ENCODE data around the gene SSUH2.

The SSUH2 gene

DNA sequence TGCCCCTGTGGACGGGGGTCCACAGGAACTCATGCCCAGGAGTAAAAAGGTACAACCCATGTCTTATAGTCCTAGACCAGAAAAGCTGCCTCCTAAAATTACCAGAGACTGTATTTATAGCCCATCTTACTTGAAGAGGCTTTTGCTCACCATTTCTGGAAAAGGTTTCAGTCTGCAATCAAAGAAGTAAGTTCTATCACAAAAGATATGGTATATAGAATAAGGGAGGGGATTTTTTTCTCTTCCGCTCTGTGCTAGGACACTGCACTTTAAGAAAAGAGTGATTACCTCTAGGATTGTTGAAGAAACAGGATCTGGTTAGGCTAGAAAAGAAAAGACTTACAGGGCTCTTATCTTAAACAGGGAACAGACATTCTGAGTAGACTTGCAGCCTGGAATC is 2.6 kb downstream of the SSUH2 start:
- in situ Hi-C loops (cut with HindIII; ENCODE audit: low sequenced_read_pairs) = no loop called here
- no peak overlapping the region for H3K4me3 ChIP-seq (ENCODE audit: low read depth, low read length)
- TF ChIP-seq, protein P1, sequence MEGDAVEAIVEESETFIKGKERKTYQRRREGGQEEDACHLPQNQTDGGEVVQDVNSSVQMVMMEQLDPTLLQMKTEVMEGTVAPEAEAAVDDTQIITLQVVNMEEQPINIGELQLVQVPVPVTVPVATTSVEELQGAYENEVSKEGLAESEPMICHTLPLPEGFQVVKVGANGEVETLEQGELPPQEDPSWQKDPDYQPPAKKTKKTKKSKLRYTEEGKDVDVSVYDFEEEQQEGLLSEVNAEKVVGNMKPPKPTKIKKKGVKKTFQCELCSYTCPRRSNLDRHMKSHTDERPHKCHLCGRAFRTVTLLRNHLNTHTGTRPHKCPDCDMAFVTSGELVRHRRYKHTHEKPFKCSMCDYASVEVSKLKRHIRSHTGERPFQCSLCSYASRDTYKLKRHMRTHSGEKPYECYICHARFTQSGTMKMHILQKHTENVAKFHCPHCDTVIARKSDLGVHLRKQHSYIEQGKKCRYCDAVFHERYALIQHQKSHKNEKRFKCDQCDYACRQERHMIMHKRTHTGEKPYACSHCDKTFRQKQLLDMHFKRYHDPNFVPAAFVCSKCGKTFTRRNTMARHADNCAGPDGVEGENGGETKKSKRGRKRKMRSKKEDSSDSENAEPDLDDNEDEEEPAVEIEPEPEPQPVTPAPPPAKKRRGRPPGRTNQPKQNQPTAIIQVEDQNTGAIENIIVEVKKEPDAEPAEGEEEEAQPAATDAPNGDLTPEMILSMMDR (IDR thresholded peaks at IDR 0.05; ENCODE audit: low read depth, low read length) = no peak
- DNase-seq (ENCODE audit: low read depth, low spot score) = no peak

DNA sequence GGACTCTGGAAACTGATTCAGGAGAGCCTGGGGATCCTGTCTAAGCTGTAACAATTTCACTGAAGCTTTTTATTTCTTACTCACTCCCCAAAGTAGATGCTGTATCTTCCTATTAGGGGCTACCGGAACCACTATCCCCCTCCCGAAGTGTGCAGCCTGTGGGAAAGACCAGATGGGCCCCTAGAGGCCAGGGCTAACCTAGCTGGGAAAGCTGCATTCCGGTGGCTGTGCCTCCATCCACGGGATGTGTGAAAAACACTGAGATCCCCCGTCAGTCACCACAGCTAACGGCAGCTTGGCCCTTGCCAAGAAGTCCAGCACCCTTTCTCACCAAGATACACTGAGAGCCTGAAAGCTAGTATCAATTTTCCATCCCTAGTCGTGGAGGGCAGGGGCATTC is 3.1 kb downstream of the SSUH2 start:
- in situ Hi-C loops (cut with HindIII; ENCODE audit: low sequenced_read_pairs) = no loop called here
- no peak overlapping the region for H3K4me3 ChIP-seq (ENCODE audit: low read depth, low read length)
- TF ChIP-seq, protein P1 (IDR thresholded peaks at IDR 0.05; ENCODE audit: low read depth, low read length) = no peak
- DNase-seq (ENCODE audit: low read depth, low spot score) = no peak

DNA sequence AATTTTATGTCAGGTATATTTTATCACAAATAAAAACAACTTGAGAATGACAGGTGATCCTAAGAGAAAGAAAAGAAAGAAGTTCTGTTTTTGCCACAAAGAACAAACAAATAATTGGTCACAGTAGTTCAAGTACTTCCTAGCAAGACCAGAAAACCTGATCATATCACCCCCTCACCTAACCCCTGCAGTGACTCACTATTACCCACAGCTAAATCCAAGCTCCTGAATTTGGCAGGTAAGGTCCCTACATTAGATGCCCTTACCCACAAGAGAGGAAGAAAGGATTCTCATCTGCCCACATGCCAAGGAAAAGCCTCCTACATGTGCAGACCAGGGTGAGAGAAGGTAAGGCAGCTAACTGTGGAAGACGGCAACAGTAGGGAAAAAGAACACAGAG is 4.4 kb downstream of the SSUH2 start:
- TF ChIP-seq, protein P1 (IDR thresholded peaks at IDR 0.05; ENCODE audit: low read depth, low read length) = no peak
- no peak for DNase-seq (ENCODE audit: low read depth, low spot score)
- in situ Hi-C loops (cut with HindIII; ENCODE audit: low sequenced_read_pairs) = no loop called here
- no peak overlapping the region for H3K4me3 ChIP-seq (ENCODE audit: low read depth, low read length)

DNA sequence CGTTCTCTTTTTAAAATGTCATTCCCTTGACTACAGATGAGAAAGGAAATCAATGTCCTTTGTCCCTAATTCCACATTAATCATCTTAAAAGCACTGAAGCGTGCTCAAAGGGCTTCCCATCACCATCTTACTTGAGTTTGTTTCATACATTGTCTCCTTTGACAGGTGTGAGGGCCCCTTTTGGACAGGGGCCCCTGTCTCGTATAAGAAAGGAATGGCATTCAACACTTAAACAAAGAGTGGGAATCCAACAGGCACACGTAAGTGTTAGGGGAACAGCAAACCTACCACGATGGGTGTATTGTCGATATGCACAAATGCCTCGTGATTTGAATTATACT is 5.0 kb downstream of the SSUH2 start:
- no peak overlapping the region for H3K4me3 ChIP-seq (ENCODE audit: low read depth, low read length)
- DNase-seq (ENCODE audit: low read depth, low spot score) = no peak
- in situ Hi-C loops (cut with HindIII; ENCODE audit: low sequenced_read_pairs) = no loop called here
- TF ChIP-seq, protein P1 (IDR thresholded peaks at IDR 0.05; ENCODE audit: low read depth, low read length) = no peak

DNA sequence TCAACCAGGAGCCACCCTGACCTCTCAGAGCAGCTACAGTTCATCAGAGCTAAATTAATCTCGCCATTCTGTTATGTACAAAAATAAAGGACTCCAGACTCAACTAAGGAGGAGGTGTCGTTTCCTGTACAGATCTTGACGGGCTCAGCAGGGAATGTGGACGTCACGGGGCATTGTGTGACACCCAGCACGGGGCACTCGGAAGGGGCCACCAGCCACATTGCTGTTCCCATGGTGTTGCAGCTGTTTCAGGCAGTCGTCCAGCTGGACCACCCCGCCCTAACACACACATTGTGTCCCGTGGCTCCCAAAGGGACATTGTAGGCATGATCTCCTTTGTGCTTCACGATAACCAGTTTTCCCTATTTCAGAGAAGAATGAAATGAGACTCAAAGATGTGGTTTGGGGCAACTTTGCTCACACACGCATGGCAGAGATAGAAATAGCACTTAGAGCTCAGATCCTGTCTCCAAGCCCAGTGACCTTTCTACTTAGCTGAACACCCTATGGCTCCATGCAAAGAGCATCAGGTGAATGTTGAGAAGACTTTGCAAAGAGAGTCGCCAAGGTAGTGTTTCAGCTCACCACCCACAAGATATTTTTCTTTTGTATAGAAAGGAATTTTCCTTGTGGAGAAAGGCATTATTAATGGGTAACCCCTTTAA is 5.5 kb downstream of the SSUH2 start:
- in situ Hi-C loops (cut with HindIII; ENCODE audit: low sequenced_read_pairs) = no loop called here
- TF ChIP-seq, protein P1 (IDR thresholded peaks at IDR 0.05; ENCODE audit: low read depth, low read length) = no peak
- DNase-seq (ENCODE audit: low read depth, low spot score) = no peak
- H3K4me3 ChIP-seq (ENCODE audit: low read depth, low read length) = no peak overlapping the region

DNA sequence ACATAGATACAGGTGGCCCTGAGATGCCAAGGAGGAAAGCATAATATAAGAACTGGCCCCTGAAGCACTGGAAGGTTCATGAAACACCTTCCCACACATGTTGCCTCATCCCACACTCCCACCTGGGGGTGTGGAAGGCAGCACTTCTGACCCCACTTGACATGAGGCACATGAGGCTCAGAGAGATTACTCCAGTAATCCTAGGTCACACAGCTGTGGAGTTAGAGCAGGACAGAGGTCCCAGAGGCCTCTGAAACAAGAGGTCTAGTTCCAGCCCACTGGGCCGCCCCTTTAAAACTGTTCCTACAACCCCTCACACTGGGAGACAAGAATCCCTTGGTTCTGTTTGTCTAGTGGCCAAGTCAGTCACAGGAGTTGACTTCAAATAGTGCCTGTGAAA is 7.2 kb downstream of the SSUH2 start:
- TF ChIP-seq, protein P1 (IDR thresholded peaks at IDR 0.05; ENCODE audit: low read depth, low read length) = no peak
- in situ Hi-C loops (cut with HindIII; ENCODE audit: low sequenced_read_pairs) = no loop called here
- no peak for DNase-seq (ENCODE audit: low read depth, low spot score)
- H3K4me3 ChIP-seq (ENCODE audit: low read depth, low read length) = no peak overlapping the region

DNA sequence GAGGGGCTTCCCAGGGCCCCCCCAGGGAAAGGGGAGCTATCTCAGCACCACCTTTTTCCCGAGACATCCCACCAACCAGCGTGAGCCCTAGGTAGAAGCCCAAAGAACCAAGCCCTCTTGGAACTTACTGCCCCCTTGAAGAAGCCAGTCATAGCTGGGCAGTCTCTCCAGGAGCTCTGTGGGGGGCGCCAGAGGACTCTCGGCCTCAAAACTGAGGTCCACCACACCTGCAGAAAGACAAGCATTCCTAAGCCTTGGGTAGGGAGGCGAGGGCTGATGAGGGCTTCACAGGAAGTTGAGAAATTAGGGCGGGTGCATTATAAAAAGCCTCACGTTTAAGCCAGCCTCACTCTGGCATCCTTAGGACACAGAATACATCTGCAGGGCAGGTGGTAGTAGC is 9.0 kb downstream of the SSUH2 start:
- DNase-seq (ENCODE audit: low read depth, low spot score) = no peak
- in situ Hi-C loops (cut with HindIII; ENCODE audit: low sequenced_read_pairs) = no loop called here
- TF ChIP-seq, protein P1 (IDR thresholded peaks at IDR 0.05; ENCODE audit: low read depth, low read length) = no peak
- H3K4me3 ChIP-seq (ENCODE audit: low read depth, low read length) = no peak overlapping the region
